NCI-H2196 treated with DMSO at 0.1 percent for 48 hours (cell line): Measurements from ENCODE around the gene PLEKHG4B.

ENCODE experiments used
- DNase-seq: peaks from one replicate; lab custom pipeline; 2025; ENCODE audit not compliant: unreplicated experiment; lab: John Stamatoyannopoulos, UW

PLEKHG4B gene

DNA sequence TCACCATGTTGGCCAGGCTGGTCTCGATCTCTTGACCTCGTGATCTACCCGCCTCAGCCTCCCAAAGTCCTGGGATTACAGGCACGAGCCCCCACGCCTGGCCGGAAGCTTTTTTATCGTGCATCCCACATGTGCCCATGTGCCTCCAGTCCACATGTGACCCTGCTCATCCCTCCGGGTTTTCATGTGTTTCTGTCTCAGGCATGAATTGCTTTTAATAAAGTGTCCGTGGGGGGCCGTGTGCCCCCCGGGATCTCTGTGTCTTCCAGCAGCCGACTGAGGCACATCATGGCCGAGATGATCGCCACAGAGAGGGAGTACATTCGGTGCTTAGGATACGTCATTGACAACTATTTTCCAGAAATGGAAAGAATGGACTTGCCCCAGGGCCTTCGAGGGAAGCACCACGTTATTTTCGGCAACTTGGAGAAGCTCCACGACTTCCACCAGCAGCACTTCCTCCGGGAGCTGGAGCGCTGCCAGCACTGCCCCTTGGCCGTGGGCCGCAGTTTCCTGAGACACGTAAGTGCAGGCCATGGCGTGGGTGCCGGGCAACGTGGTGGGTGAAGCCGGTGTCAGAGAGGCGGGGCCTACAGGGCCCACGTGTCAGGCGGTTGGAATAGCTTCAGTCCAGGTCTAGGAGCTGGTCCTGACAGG lies 77.2 kb downstream of the PLEKHG4B start:
- DNase-seq = no peak

GRCh38 chr5:169728-170094 lies 77.7 kb downstream of the PLEKHG4B start:
- DNase-seq = no peak

- DNase-seq = no peak
Measured at GRCh38 chr5:170971-171800, 79.2 kb downstream of the PLEKHG4B start.

GRCh38 chr5:171801-172331 lies 79.9 kb downstream of the PLEKHG4B start:
- no peak for DNase-seq

GRCh38 chr5:172421-172820 lies 80.5 kb downstream of the PLEKHG4B start:
- no peak for DNase-seq

GRCh38 chr5:172841-173251 lies 80.9 kb downstream of the PLEKHG4B start:
- DNase-seq = no peak

DNA sequence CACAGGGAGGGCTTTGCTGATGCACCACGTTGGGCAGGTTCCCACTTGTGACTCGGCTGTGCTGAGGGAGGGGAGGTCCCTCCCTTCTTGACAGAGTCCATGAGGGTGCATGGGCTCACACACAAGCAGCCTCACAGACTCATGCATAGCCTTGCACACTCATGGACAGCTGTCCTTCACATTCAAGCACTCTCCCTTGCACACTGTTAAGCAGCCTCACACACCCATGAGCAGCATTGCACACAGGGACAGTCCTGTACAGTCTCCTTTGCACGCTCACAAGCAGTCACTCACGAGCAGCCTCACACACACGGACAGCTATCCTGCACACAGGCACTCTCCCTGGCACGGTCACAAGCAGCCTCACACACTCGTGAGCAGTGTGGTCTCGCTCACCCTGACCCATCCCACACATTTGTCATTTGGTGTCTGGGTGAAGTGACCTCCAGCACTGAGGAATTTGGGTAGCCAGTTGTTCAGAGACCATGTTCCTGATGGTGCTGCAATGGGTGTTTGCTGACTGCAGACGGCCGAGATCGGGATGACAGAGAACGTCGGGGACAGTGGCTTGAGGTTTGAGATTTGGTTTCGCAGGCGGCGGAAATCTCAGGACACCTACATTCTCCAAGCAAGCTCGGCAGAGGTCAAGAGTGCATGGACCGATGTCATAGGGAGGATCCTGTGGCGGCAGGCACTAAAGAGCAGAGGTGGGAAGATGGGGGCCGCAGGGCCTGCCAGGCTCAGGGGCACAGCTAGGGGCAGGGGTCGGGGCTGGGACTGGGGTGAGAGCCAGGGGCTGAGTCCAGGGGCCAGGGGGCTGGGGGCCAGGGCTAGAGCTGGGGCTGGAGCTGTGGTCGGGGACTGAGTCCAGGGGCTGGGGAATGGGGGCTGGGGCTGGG lies 81.7 kb downstream of the PLEKHG4B start:
- no peak for DNase-seq

DNA sequence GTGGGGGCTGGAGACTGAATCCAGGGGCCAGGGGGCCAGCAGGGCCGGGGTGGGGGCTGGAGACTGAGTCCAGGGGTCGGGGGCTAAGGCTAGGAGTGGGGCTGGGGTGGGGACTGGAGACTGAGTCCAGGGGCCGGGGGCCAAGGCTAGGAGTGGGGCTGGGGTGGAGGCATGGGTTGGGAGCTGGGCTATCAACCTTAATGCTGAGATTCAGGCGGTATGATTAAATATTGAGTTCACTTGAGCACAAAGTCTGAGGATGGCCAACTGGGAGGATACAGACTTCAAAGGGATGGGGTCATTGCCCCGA lies 82.3 kb downstream of the PLEKHG4B start:
- no peak for DNase-seq

DNA sequence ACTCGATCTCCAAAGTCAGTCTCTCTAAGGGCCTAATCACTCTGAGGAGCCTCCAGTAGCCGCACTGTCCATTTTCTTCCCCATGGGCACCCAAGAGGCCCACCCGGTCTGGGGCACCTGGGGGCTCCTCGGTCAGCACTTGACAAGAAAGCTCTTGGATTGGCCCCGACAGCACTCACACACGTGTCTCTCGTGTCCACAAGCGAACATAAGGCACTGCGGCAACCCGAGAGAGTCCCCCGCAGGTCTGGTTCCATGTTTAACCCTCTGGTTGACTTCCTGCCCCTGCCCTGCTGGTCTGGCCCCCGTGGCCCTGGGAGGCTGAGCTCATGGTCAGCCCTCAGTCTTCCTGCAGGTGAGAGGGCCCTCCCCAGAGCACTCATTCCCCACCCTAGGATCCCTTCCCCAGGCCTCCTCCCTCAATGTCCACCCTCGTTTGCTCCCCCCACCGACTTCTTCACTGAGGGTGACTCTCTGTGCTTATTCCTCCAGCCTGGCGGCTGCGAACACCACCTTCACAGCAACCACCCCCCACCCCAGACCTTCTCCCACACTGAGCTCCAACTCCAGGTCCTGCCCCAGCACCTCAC lies 83.0 kb downstream of the PLEKHG4B start:
- DNase-seq = no peak

DNA sequence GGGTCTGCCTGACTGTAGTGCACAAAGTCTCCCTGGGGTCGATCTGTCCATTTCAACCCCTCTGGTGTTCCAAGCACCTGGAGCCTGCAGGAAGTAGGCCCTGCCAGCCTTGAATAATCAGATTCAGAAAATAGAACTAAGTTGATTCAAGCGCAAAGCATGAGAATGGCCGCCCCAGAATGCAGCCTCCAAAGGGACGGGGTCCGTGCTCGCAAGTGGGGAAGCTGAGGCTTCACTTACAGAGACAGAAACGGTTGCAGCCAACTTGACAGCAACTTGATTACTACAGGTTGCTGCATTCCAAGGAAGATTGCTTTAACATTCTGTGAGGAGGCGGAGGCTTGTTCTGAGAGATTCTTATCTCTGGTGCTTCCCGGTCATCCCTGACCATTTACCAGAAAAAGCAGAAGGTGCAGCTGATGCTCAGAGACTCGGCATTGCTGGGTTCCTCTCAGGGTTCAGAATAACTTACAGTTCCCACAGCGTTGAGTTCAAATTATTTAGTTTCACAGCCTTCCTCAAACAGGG lies 84.4 kb downstream of the PLEKHG4B start:
- no peak for DNase-seq

DNA sequence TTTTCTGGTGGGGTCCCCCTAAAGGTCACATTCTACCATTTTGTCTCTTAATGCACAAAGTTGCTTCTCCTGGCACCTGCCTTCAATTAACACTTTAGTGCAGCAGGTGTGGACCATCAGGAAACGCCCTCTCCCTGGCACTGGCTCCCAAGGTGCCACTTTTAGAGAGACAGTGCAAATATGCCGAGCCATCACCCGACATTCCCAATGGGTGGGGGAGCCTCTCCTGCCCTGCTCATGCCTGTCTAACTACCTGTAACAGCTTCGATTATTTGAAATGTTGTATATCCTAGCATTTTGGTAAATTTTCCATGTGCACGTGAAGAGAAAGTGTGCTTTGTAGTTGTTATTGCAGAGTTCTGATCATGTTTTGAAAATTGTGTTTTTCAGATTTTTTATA lies 86.1 kb downstream of the PLEKHG4B start:
- DNase-seq = no peak

GRCh38 chr5:179401-179800 lies 87.4 kb downstream of the PLEKHG4B start:
- no peak for DNase-seq

GRCh38 chr5:180286-180918 lies 88.4 kb downstream of the PLEKHG4B start:
- DNase-seq = no peak

DNA sequence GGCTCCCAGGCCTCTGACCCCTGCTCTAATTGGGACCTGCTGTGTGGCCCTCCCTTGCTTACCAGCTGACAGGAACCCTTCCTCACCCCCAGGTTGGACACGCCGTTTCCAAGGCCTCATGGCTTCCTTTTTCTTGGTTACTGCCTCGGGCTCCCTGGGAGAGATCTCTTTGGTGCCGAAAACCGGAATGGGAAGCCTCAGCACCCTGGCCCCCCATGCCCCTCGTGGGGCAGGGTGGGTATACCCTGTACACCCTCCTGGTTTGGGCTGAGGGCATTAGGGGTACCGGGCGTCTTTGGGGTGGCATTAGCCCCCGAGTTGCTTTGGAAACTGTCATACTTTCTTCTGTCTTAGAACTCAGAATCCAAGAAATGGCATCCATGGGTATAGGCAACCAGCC lies 89.2 kb downstream of the PLEKHG4B start:
- DNase-seq = no peak

GRCh38 chr5:181566-181965 lies 89.6 kb downstream of the PLEKHG4B start:
- DNase-seq = no peak

- DNase-seq = no peak
Measured at GRCh38 chr5:182126-182525, 90.2 kb downstream of the PLEKHG4B start.

GRCh38 chr5:184471-184870 lies 92.5 kb downstream of the PLEKHG4B start:
- no peak for DNase-seq

DNA sequence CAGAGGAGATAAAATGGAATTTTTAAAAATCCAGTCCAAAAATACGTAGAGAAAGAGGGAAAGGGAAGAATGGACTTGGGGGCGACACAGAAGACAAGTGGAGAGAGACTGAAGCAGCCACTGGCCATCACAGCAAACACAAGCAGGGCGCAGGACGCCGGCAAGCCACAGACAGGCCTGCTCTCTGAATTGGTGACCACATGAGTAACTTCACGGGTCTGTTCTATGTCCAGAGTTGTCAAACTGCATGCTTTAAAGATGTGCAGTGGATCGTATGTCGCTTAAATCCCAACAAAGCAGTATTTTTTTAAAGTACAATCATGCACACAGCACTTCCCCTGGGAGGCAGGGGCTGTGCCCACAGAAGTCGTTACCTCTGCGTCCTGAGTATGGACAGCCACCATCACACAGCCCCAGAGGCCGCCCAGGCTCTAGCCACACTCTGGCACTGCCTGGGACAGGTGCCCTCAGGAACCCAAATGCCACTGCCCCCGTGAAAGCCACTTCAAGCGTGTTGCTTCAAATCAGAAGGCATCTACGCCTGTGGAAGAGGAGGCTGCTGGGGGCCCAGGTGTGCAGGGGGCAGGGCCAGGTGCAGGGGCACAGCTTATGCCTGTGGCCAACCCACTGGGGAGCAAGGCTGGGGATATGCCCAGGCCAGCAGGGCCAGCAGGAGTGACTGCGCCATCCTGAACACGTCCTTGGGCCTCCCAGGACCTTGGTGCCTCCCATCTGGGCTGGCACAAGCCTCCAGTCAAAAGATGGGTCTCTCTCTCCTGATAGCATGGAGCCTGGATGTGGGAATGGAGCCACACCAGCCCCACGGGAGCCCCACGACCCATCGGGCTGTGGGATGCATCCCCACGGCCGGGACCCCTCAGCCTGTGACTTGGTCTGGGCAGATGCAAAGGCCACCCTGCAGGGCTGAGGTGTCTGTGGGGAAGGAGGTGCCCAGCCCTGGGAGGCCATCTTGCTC lies 93.4 kb downstream of the PLEKHG4B start:
- no peak for DNase-seq
